DOHH2 (cell line): ENCODE measurements around the gene FBXW7.

Experiments
- H3F3A ChIP-seq: fragments of 200-600 bp; sonication (generic), shearing (Covaris generic); 2 replicates; pipeline ENCODE4 v1.6.0; 2016; ENCODE audit warnings: antibody characterized with exemption, mild to moderate bottlenecking; ENCODE audit not compliant: control insufficient read depth, insufficient read depth
- H3K27ac ChIP-seq: fragments of 200-600 bp; sonication (generic); 2 replicates; pipeline ENCODE4 v1.5.1; 2014; ENCODE audit warnings: low read depth, mild to moderate bottlenecking, low read length, moderate library complexity
- H3K27me3 ChIP-seq: fragments of 200-600 bp; sonication (generic); 2 replicates; pipeline ENCODE4 v1.6.1; 2014; ENCODE audit warnings: mild to moderate bottlenecking, low read length, mixed read lengths; ENCODE audit not compliant: control insufficient read depth
- H3K36me3 ChIP-seq: fragments of 200-600 bp; sonication (generic); 2 replicates; pipeline ENCODE4 v1.6.1; 2014; ENCODE audit warnings: mild to moderate bottlenecking, low read length, moderate library complexity, mixed read lengths; ENCODE audit not compliant: control insufficient read depth
- H3K4me1 ChIP-seq: fragments of 200-600 bp; sonication (generic); 2 replicates; pipeline ENCODE4 v1.6.1; 2014; ENCODE audit warnings: mild to moderate bottlenecking, low read length, mixed read lengths; ENCODE audit not compliant: control insufficient read depth
- H3K4me2 ChIP-seq: fragments of 200-600 bp; sonication (generic); 2 replicates; pipeline ENCODE4 v1.6.0; 2014; ENCODE audit warnings: mild to moderate bottlenecking, low read length, moderate library complexity
- H3K4me3 ChIP-seq: fragments of 200-600 bp; sonication (generic); 2 replicates; pipeline ENCODE4 v1.5.1; 2014; ENCODE audit warnings: mild to moderate bottlenecking, low read length, mixed read lengths
- H3K79me2 ChIP-seq: fragments of 200-600 bp; sonication (generic); 2 replicates; pipeline ENCODE4 v1.6.1; 2014; ENCODE audit warnings: mild to moderate bottlenecking, low read length, mixed read lengths; ENCODE audit not compliant: control insufficient read depth
- H3K9me2 ChIP-seq: fragments of 200-600 bp; sonication (generic); replicated peaks from 2 replicates; pipeline ENCODE4 v1.6.1; 2014; ENCODE audit warnings: mild to moderate bottlenecking, low read length, mixed read lengths; ENCODE audit not compliant: control insufficient read depth
- H3K9me3 ChIP-seq: fragments of 200-600 bp; sonication (generic); 2 replicates; pipeline ENCODE4 v1.6.1; 2014; ENCODE audit warnings: antibody characterized with exemption, low read length, mixed read lengths; ENCODE audit not compliant: control insufficient read depth, insufficient read depth
- H4K20me1 ChIP-seq: fragments of 200-600 bp; sonication (generic); 2 replicates; pipeline ENCODE4 v1.6.0; 2014; ENCODE audit warnings: low read depth, mild to moderate bottlenecking, antibody characterized with exemption, low read length, moderate library complexity; ENCODE audit not compliant: control insufficient read depth, insufficient read depth
- CTCF ChIP-seq: fragments of 200-600 bp; sonication (generic); IDR thresholded peaks from one replicate; pipeline ENCODE4 v1.5.1; 2014; ENCODE audit warnings: antibody characterized with exemption, mild to moderate bottlenecking, low read depth, low read length; ENCODE audit not compliant: poor library complexity, severe bottlenecking
- EZH2phosphoT487 ChIP-seq: fragments of 200-600 bp; sonication (generic); IDR thresholded peaks from 2 replicates; pipeline ENCODE4 v1.6.1; 2017; ENCODE audit warnings: borderline replicate concordance, mild to moderate bottlenecking, antibody characterized with exemption, low read length, moderate library complexity, mixed read lengths

FBXW7 gene

GRCh38 chr4:152462047-152462446, 73.8 kb downstream of the FBXW7 start:
- TF ChIP-seq EZH2phosphoT487 (no peak), CTCF (no peak)
- peaks cover 70% of the 10 kb centered on the region for H3K4me1 ChIP-seq
- H3K9me3 ChIP-seq, result no peaks in the 10 kb centered on the region
- H3K4me2 ChIP-seq, result peak overlapping the region; percentile 18
- H3K27me3 ChIP-seq, result no peaks in the 10 kb centered on the region
- no peaks in the 10 kb centered on the region for H3K36me3 ChIP-seq
- H4K20me1 ChIP-seq, result peaks cover 26% of the 10 kb centered on the region; the same call in 1 of the 2 replicates
- no peak overlapping the region for H3K27ac ChIP-seq
- no peak overlapping the region for H3K4me3 ChIP-seq
- peaks cover 9% of the 10 kb centered on the region for H3F3A ChIP-seq
- peaks cover 88% of the 10 kb centered on the region for H3K79me2 ChIP-seq
- H3K9me2 ChIP-seq, result no peaks in the 10 kb centered on the region

- no peak overlapping the region for H3K27ac ChIP-seq
- no peaks in the 10 kb centered on the region for H3K9me2 ChIP-seq
- TF ChIP-seq CTCF (peak; percentile 35), EZH2phosphoT487 (no peak)
- H3F3A ChIP-seq, result peaks cover 13% of the 10 kb centered on the region
- peaks cover 69% of the 10 kb centered on the region for H3K4me1 ChIP-seq
- H4K20me1 ChIP-seq, result peaks cover 29% of the 10 kb centered on the region; the same call in 1 of the 2 replicates
- peak overlapping the region; percentile 34 for H3K4me2 ChIP-seq
- H3K79me2 ChIP-seq, result peaks cover 91% of the 10 kb centered on the region
- H3K36me3 ChIP-seq, result no peaks in the 10 kb centered on the region
- no peaks in the 10 kb centered on the region for H3K9me3 ChIP-seq
- no peak overlapping the region for H3K4me3 ChIP-seq
- no peaks in the 10 kb centered on the region for H3K27me3 ChIP-seq
Measured at GRCh38 chr4:152460488-152460887, 75.4 kb downstream of the FBXW7 start.

- TF ChIP-seq EZH2phosphoT487 (no peak), CTCF (no peak)
- Histone ChIP-seq H3K4me2 (no peak overlapping the region), H3K9me2 (no peaks in the 10 kb centered on the region), H3K27ac (no peak overlapping the region), H3K27me3 (no peaks in the 10 kb centered on the region), H3K4me1 (peaks cover 61% of the 10 kb centered on the region), H3K9me3 (no peaks in the 10 kb centered on the region), H3K79me2 (peaks cover 89% of the 10 kb centered on the region), H4K20me1 (peaks cover 31% of the 10 kb centered on the region), H3F3A (peaks cover 9% of the 10 kb centered on the region; the same call in 1 of the 2 replicates), H3K4me3 (no peak overlapping the region), H3K36me3 (no peaks in the 10 kb centered on the region)
Measured at GRCh38 chr4:152459326-152459725, 76.6 kb downstream of the FBXW7 start.
